Measurements from ENCODE around the gene SLC25A21. TPM values are rescaled to one million over a fixed set of nuclear protein-coding genes. Genes with fewer than 3 reads are reported as not detected.

SLC25A21 gene
- total RNA-seq, 2 donors from 2014 or later: not detected

DNA sequence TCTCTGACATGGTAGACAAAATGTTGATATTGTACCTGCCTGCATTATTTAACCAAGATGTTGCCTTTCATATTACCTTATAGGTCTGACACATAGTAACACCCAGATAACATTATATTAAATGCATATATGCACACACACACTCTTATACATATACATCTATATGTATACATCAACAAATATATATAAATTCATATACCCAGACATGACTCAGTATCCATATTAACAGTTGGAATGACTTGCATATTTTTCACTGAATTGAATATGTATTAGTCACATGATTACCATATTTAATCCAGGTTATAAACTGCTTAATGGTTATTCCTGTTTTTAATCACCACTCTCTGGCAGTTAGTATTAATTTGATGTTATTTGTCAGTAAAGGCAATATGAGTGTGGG lies 425.5 kb downstream of the SLC25A21 start:
- no peaks in the 10 kb centered on the region for H3K36me3 Mint-ChIP-seq (ENCODE audit: low read depth)
- no peak for ATAC-seq (replicated peaks)
- H3K9me3 Mint-ChIP-seq: peaks cover 10% of the 10 kb centered on the region
- no peak overlapping the region for H3K4me3 Mint-ChIP-seq
- no peak overlapping the region for H3K27ac Mint-ChIP-seq
- no peaks in the 10 kb centered on the region for H3K4me1 Mint-ChIP-seq
- H3K27me3 Mint-ChIP-seq: peaks cover 3% of the 10 kb centered on the region

DNA sequence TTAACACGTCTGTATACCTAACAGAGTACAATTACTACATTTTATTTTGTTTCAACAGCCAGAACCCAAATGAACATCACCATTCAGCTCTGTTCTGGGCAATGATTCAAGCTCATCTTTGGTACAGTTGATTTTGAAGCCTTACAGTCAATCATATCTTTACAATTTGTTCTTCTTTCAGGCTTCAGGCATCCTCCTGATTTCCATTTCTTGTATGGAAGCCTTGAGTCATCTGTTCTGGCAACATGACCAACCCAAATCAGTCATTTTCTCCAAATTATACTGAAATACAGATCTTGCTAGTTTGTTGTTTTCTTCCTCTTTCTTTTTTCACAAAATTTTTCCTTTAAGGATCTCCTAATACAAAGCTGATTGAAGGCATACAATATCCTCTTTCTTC lies 430.5 kb downstream of the SLC25A21 start:
- H3K4me1 Mint-ChIP-seq: no peaks in the 10 kb centered on the region
- no peaks in the 10 kb centered on the region for H3K36me3 Mint-ChIP-seq (ENCODE audit: low read depth)
- H3K27ac Mint-ChIP-seq: no peak overlapping the region
- ATAC-seq (replicated peaks): no peak
- H3K9me3 Mint-ChIP-seq: peaks cover 4% of the 10 kb centered on the region
- H3K27me3 Mint-ChIP-seq: no peaks in the 10 kb centered on the region
- H3K4me3 Mint-ChIP-seq: no peak overlapping the region

DNA sequence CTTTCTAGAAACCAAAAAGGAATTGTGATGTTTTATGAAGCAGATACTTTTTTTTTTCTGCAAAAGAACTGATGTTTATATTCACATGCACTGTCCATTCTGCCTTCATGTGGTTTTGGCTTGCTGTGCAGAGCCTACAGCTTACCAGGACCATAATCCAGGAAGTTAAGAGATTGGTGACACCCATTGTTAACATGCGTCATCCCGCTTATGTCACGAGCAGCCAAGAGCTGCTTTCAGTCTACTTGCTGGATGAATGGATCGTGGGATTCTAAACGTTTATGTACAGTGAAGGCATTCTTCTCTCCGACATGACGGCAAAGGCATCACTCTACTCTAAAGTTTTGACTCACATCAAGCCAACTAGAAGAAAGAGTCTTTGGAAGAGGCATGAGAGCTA lies 434.1 kb downstream of the SLC25A21 start:
- Mint-ChIP-seq H3K36me3 (ENCODE audit: low read depth) (no peaks in the 10 kb centered on the region), H3K9me3 (peaks cover under 1% of the 10 kb centered on the region), H3K27me3 (peaks cover 3% of the 10 kb centered on the region), H3K4me3 (no peak overlapping the region), H3K27ac (no peak overlapping the region), H3K4me1 (no peaks in the 10 kb centered on the region)
- ATAC-seq (replicated peaks): no peak

DNA sequence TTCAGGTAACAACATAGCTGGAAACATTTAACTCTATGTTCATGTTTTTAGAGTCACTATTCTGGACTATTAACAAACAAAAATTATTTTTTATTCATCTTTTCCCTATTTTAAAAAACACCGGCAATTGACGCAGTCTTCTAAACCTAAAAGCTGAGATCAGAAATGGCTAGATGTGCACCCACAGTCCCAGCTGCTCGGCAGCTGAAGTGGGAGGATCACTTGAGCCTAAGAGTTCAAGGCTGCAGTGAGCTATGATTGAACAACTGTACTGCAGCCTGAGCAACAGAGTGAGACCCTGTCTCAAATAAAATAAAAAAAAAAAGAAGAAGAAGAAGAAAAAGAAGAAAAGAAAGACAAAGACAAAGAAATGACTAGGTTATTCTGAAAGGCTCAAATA lies 446.3 kb downstream of the SLC25A21 start:
- Mint-ChIP-seq H3K4me3 (no peak overlapping the region), H3K9me3 (peaks cover 3% of the 10 kb centered on the region), H3K27ac (no peak overlapping the region), H3K4me1 (no peaks in the 10 kb centered on the region), H3K27me3 (peaks cover 3% of the 10 kb centered on the region), H3K36me3 (ENCODE audit: low read depth) (no peaks in the 10 kb centered on the region)
- ATAC-seq (replicated peaks): no peak

DNA sequence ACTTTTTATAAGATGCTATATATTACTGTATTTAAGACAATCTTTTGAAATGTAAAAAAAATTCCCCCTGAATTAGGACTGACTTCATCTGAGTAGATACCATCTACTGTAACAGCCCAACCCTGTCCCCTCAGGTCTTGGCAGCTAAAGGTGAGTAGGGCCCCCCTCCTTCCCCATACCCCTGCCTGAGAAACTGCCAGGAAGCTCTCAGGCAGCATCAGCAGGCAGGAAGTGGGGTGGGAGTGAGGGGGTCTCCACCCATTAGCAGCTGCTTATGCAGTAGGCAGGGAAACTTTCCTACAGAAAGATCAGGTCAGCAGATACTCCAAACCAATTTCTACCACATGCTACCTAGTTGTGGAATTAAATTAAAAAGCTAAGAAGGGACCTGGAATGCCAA lies 448.2 kb downstream of the SLC25A21 start:
- H3K27ac Mint-ChIP-seq: no peak overlapping the region
- no peak for ATAC-seq (replicated peaks)
- H3K9me3 Mint-ChIP-seq: peaks cover 3% of the 10 kb centered on the region
- H3K36me3 Mint-ChIP-seq (ENCODE audit: low read depth): no peaks in the 10 kb centered on the region
- no peak overlapping the region for H3K4me3 Mint-ChIP-seq
- H3K4me1 Mint-ChIP-seq: no peaks in the 10 kb centered on the region
- peaks cover 3% of the 10 kb centered on the region for H3K27me3 Mint-ChIP-seq

DNA sequence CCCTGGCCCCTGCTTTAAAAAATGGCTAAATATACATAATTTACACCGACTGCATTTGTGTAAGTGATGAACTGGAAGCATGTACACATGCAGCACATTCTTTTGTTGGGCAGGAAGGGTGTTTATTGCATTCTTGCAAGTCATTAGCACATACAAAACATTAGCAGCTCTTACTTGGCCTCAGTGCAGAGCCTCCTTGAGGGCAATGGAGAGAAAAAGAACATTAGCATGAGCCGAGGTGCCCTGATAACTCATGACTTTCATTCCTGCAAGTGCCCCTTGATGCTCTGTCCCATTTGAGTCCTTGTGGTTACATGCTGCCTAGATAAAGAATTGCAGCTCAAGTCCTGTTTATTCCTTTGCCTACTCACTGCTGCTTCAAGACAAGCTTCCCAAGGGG lies 448.9 kb downstream of the SLC25A21 start:
- Mint-ChIP-seq H3K27ac (no peak overlapping the region), H3K9me3 (peaks cover 3% of the 10 kb centered on the region), H3K27me3 (peaks cover 3% of the 10 kb centered on the region), H3K4me1 (no peaks in the 10 kb centered on the region), H3K36me3 (ENCODE audit: low read depth) (no peaks in the 10 kb centered on the region), H3K4me3 (no peak overlapping the region)
- ATAC-seq (replicated peaks): no peak

DNA sequence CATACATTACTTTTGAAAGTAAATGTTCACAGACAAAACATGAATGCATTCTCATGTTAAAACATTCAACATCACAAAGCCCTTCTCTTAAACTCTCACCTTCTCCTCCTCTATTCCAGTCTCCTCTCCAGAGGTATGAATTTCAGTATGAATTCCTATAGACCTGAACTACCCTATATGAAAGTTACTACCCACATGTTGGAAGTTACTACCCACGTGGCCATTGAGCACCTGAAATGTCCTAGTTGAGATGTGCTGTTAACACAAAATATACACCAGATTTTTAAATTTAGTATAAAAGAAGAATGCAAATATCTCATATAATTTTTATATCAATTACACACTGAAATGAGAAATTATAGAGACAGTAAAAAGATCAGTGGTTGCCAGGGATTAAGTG lies 450.5 kb downstream of the SLC25A21 start:
- ATAC-seq (replicated peaks): no peak
- Mint-ChIP-seq H3K36me3 (ENCODE audit: low read depth) (no peaks in the 10 kb centered on the region), H3K27me3 (peaks cover 3% of the 10 kb centered on the region), H3K4me3 (no peak overlapping the region), H3K9me3 (peaks cover 3% of the 10 kb centered on the region), H3K27ac (no peak overlapping the region), H3K4me1 (no peaks in the 10 kb centered on the region)

DNA sequence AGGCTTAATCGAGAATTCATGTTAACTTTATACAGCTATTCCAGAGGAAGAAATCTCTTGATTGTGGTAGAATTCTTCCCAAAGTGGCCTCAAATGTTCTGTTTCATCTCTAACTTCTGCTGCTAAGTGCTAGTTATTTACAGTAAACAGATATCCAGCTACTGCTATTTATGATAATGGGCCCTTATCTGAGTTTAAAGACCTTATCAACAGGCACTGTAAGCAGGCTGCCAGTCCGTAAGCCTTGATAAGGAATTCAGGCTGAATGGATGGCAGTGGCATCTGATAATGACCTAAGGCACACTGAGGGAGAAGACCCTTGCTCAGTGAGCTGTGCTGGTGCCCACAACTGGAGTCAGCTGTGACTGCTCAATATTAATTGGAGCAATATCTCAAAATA lies 451.7 kb downstream of the SLC25A21 start:
- Mint-ChIP-seq H3K27ac (no peak overlapping the region), H3K4me3 (no peak overlapping the region), H3K9me3 (peaks cover 3% of the 10 kb centered on the region), H3K27me3 (peaks cover 3% of the 10 kb centered on the region), H3K4me1 (no peaks in the 10 kb centered on the region), H3K36me3 (ENCODE audit: low read depth) (no peaks in the 10 kb centered on the region)
- no peak for ATAC-seq (replicated peaks)

DNA sequence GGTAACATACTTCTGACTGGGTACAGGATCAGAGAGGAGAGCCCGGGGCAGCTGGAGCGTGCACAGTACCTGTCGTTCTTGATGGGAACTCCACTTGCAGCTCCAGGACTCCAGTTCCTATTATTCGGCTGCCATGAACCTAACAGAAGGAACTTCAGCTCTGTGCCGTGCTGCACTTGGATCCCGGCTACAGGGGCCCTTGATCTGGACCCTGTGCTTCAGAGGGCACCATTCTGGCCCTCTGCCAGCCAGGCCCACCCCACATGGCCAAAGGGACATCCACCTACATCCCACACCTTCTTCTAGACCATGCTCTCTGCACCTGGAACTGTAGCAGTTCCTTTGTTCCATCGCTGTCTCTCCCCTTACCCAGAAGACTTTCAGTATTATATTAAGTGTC lies 452.6 kb downstream of the SLC25A21 start:
- H3K9me3 Mint-ChIP-seq: peaks cover 3% of the 10 kb centered on the region
- no peak overlapping the region for H3K27ac Mint-ChIP-seq
- H3K4me3 Mint-ChIP-seq: no peak overlapping the region
- no peak for ATAC-seq (replicated peaks)
- peaks cover 3% of the 10 kb centered on the region for H3K27me3 Mint-ChIP-seq
- H3K36me3 Mint-ChIP-seq (ENCODE audit: low read depth): no peaks in the 10 kb centered on the region
- H3K4me1 Mint-ChIP-seq: no peaks in the 10 kb centered on the region

DNA sequence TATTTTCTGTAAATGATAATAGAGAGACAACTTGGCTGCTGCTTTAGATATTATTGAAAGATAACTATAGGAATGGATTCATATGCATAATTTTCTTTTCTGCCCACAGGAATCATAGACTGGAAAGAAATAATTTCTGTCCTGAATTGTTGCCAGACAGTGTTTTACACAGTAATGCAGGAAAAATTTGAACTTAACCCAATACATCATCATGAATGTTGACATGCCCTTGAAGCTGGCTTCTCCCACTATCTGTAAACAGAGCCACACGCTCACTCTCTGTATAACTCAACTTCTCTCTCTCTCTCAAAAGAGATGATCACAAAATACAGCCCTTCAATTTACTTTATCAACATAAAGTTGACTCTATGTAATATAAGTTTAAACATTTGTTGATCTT lies 454.2 kb downstream of the SLC25A21 start:
- Mint-ChIP-seq H3K9me3 (peaks cover 3% of the 10 kb centered on the region), H3K36me3 (ENCODE audit: low read depth) (no peaks in the 10 kb centered on the region), H3K4me3 (no peak overlapping the region), H3K27me3 (peaks cover 3% of the 10 kb centered on the region), H3K27ac (no peak overlapping the region), H3K4me1 (no peaks in the 10 kb centered on the region)
- no peak for ATAC-seq (replicated peaks)

DNA sequence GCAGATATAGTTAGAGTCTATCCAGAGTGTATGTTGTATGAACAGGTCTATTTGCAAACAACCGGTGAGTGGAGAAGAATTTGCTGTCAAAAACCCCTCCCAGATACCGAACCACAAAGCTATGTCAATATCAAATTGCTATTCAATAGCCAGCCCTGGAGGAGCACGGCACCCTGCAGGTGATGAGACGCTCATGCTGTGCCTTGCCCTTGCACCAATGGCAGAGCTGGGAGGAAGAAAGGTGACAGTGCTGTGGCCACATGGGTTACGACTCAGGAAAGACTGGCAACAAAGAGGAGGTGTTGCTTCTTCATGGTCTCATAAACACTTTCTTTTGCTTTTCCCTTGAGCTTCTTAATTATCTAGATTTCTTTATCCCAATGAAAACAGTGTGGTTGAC lies 455.0 kb downstream of the SLC25A21 start:
- Mint-ChIP-seq H3K27me3 (no peaks in the 10 kb centered on the region), H3K36me3 (ENCODE audit: low read depth) (no peaks in the 10 kb centered on the region), H3K4me1 (no peaks in the 10 kb centered on the region), H3K4me3 (no peak overlapping the region), H3K9me3 (no peaks in the 10 kb centered on the region), H3K27ac (no peak overlapping the region)
- no peak for ATAC-seq (replicated peaks)

DNA sequence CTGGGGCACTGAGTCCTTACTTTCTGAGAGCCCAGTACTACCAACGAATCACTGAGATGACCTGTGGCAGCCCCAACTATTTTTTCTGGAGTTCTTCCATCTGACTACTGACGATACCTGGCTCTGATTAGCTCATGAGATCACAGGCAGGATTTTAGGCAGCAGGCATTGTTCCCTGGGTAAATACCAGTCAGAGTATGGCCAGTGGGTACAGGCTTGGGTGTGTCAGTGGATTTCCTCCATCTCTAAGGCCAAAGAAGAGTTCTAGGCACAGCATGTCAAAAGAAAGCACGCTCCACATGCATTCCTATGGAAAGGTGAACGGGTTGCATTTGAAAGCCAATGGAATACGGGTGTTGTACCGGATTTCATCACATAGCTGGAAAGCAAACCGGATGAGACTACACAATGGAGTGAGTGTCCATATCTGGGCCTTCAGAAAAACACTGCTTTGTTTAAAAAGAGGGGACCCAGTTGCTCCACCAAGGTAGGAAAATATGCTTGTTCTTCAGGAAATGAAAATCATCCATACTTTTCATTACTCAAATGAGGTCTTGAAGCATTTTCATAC lies 455.7 kb downstream of the SLC25A21 start:
- Mint-ChIP-seq H3K27me3 (no peaks in the 10 kb centered on the region), H3K4me3 (no peak overlapping the region), H3K4me1 (no peaks in the 10 kb centered on the region), H3K9me3 (no peaks in the 10 kb centered on the region), H3K27ac (no peak overlapping the region), H3K36me3 (ENCODE audit: low read depth) (no peaks in the 10 kb centered on the region)
- ATAC-seq (replicated peaks): no peak

DNA sequence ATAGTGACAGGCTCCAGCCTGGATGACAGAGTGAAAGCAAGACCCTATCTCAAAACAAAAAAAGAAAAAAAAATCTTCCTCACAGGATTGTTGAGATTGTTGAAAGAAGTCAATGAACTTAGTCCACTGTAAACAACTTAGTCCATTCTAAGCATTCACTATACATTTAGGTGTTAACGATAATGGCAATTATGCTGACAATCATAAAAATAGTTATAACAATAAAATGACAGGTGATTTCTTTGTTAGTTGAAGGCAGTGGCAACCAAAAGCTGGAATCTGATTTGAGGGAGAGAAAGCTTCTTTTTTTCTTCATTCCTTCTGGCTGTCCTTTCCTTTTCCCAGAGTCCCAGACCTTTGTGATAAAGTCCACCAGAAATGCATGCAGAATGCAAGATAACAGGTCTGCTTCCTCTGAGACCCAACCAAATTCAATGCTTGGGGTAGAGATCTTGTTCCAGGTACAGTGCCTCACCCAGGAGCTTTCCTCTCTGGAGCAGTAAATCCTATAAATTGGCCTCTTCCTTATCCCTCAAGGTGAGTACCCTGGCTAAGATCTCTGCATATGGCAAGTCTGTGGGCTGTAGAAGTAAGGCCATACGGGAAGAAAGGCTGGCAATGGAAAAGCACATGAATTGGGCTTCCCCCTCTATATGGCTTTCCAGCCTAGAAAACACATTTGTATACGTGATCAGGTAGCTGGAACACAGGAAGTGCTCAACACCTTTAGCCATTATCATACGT lies 458.3 kb downstream of the SLC25A21 start:
- Mint-ChIP-seq H3K27ac (no peak overlapping the region), H3K9me3 (no peaks in the 10 kb centered on the region), H3K27me3 (no peaks in the 10 kb centered on the region), H3K36me3 (ENCODE audit: low read depth) (no peaks in the 10 kb centered on the region), H3K4me1 (no peaks in the 10 kb centered on the region), H3K4me3 (no peak overlapping the region)
- ATAC-seq (replicated peaks): no peak

DNA sequence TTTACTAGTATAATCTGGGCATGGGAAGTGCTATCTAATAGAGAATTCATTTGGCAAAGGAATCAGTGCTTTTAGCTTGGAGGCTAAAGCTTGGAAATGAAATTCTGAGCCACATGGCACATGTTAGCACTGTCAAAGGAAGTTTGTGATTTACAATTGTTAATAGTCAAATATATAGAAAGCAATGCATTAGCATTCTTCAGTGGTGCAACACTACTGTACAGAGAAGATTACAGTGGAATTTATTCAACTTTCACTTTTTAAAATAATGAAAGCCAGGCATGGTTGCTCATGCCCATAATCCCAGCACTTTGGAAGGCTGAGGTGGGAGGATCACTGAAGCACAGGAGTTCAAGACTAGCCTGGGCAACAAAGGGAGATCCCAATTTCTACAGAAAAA lies 464.8 kb downstream of the SLC25A21 start:
- no peak overlapping the region for H3K27ac Mint-ChIP-seq
- ATAC-seq (replicated peaks): no peak
- no peaks in the 10 kb centered on the region for H3K36me3 Mint-ChIP-seq (ENCODE audit: low read depth)
- no peaks in the 10 kb centered on the region for H3K27me3 Mint-ChIP-seq
- no peaks in the 10 kb centered on the region for H3K9me3 Mint-ChIP-seq
- H3K4me3 Mint-ChIP-seq: no peak overlapping the region
- H3K4me1 Mint-ChIP-seq: no peaks in the 10 kb centered on the region

DNA sequence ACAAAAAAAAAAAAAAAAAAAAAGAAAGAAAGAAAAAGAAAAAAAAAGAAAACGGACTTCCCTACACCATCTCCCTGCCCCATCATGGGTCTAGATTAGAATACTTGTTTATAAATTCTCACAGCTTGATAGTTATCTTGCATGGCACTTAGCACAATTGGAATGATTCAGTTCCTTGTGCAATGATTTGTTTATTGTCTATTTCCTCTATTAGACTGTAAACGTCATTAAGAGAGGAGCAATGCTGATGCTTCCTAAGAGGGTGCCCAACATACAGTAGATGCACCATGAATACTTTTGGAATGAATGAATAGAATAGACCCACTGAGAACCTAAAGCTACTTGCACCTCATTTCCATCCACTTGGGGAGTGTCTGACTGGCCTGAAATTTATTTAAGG lies 469.9 kb downstream of the SLC25A21 start:
- ATAC-seq (replicated peaks): no peak
- Mint-ChIP-seq H3K9me3 (peaks cover 7% of the 10 kb centered on the region), H3K4me1 (no peaks in the 10 kb centered on the region), H3K36me3 (ENCODE audit: low read depth) (no peaks in the 10 kb centered on the region), H3K4me3 (no peak overlapping the region), H3K27ac (no peak overlapping the region), H3K27me3 (peaks cover 4% of the 10 kb centered on the region)

All from activated T-helper 17 cell treated with anti-CD3 and anti-CD28 coated beads, Interleukin-2, amount 50 U/mL, for 72 hours (primary cell).